Raji (cell line): ENCODE measurements around the gene SLCO4A1.

Experiments
- POLR2A ChIP-seq: IDR thresholded peaks from 2 replicates; pipeline ENCODE4 v1.6.1; 2011; ENCODE audit warnings: low read depth, low read length, control low read depth; ENCODE audit not compliant: insufficient read depth

The SLCO4A1 gene

GRCh38 chr20:62655282-62656196 is 13.2 kb downstream of the SLCO4A1 start:
- TF ChIP-seq POLR2A = no peak

GRCh38 chr20:62656197-62656918 is 14.1 kb downstream of the SLCO4A1 start:
- no peak for TF ChIP-seq POLR2A

- TF ChIP-seq POLR2A = no peak
Measured at GRCh38 chr20:62656919-62657588, 14.8 kb downstream of the SLCO4A1 start.

- no peak for TF ChIP-seq POLR2A
Measured at GRCh38 chr20:62657589-62657942, 15.3 kb downstream of the SLCO4A1 start.

GRCh38 chr20:62657956-62658355 is 15.7 kb downstream of the SLCO4A1 start:
- no peak for TF ChIP-seq POLR2A

GRCh38 chr20:62658593-62659178 is 16.4 kb downstream of the SLCO4A1 start:
- TF ChIP-seq POLR2A = no peak

- TF ChIP-seq POLR2A = no peak
Measured at GRCh38 chr20:62659488-62660239, 17.4 kb downstream of the SLCO4A1 start.

- no peak for TF ChIP-seq POLR2A
Measured at GRCh38 chr20:62660240-62660615, 17.9 kb downstream of the SLCO4A1 start.

GRCh38 chr20:62660768-62661167 is 18.5 kb downstream of the SLCO4A1 start:
- TF ChIP-seq POLR2A = no peak

GRCh38 chr20:62661647-62662046 is 19.3 kb downstream of the SLCO4A1 start:
- no peak for TF ChIP-seq POLR2A

- no peak for TF ChIP-seq POLR2A
Measured at GRCh38 chr20:62662422-62662821, 20.1 kb downstream of the SLCO4A1 start.

- TF ChIP-seq POLR2A = no peak
Measured at GRCh38 chr20:62663145-62664018, 21.1 kb downstream of the SLCO4A1 start.
